GM19328 (cell line): ENCODE measurements around the gene NECTIN1.

Experiments
- ATAC-seq: cut with Tn5 transposase; IDR thresholded peaks from one replicate; pipeline ENCODE4 v1.9.1; 2021; ENCODE audit warnings: mild to moderate bottlenecking, moderate library complexity; ENCODE audit not compliant: unreplicated experiment

The NECTIN1 gene

GRCh38 chr11:119645018-119645417 is 84.0 kb downstream of the NECTIN1 start:
- no peak for ATAC-seq

GRCh38 chr11:119644502-119644901 is 84.5 kb downstream of the NECTIN1 start:
- ATAC-seq = no peak

- no peak for ATAC-seq
Observed at GRCh38 chr11:119643876-119644225, 85.1 kb downstream of the NECTIN1 start.

- no peak for ATAC-seq
Observed at GRCh38 chr11:119643212-119643875, 85.7 kb downstream of the NECTIN1 start.

GRCh38 chr11:119641983-119642745 is 86.8 kb downstream of the NECTIN1 start:
- no peak for ATAC-seq

GRCh38 chr11:119640541-119640940 is 88.5 kb downstream of the NECTIN1 start:
- no peak for ATAC-seq

- no peak for ATAC-seq
Observed at GRCh38 chr11:119639642-119640205, 89.3 kb downstream of the NECTIN1 start.

GRCh38 chr11:119638851-119639250 is 90.1 kb downstream of the NECTIN1 start:
- no peak for ATAC-seq

GRCh38 chr11:119637481-119637880 is 91.5 kb downstream of the NECTIN1 start:
- no peak for ATAC-seq

- ATAC-seq = no peak
Observed at GRCh38 chr11:119635776-119636175, 93.2 kb downstream of the NECTIN1 start.

- no peak for ATAC-seq
Observed at GRCh38 chr11:119635041-119635740, 93.8 kb downstream of the NECTIN1 start.

- no peak for ATAC-seq
Observed at GRCh38 chr11:119634301-119634700, 94.7 kb downstream of the NECTIN1 start.

GRCh38 chr11:119629834-119630624 is 99.0 kb downstream of the NECTIN1 start:
- ATAC-seq = no peak

GRCh38 chr11:119629085-119629484 is 99.9 kb downstream of the NECTIN1 start:
- ATAC-seq = no peak

- ATAC-seq = no peak
Observed at GRCh38 chr11:119627286-119627685, 101.7 kb downstream of the NECTIN1 start.

GRCh38 chr11:119626871-119627270 is 102.1 kb downstream of the NECTIN1 start:
- no peak for ATAC-seq

- no peak for ATAC-seq
Observed at GRCh38 chr11:119626197-119626841, 102.7 kb downstream of the NECTIN1 start.

- ATAC-seq = no peak
Observed at GRCh38 chr11:119625206-119625978, 103.6 kb downstream of the NECTIN1 start.

- no peak for ATAC-seq
Observed at GRCh38 chr11:119624629-119625028, 104.4 kb downstream of the NECTIN1 start.
